HG03342 (cell line): Measurements from ENCODE around the gene ADIRF.
"Not testable (repeated sequence)": the region's sequence is repeated elsewhere in the genome, so short reads cannot be mapped to it uniquely, and the experiment has no call there.

ENCODE experiments used
- ATAC-seq: cut with Tn5 transposase; IDR thresholded peaks from one replicate; pipeline ENCODE4 v1.9.1; 2021; ENCODE audit warnings: mild to moderate bottlenecking, moderate library complexity; ENCODE audit not compliant: unreplicated experiment

The ADIRF gene

DNA sequence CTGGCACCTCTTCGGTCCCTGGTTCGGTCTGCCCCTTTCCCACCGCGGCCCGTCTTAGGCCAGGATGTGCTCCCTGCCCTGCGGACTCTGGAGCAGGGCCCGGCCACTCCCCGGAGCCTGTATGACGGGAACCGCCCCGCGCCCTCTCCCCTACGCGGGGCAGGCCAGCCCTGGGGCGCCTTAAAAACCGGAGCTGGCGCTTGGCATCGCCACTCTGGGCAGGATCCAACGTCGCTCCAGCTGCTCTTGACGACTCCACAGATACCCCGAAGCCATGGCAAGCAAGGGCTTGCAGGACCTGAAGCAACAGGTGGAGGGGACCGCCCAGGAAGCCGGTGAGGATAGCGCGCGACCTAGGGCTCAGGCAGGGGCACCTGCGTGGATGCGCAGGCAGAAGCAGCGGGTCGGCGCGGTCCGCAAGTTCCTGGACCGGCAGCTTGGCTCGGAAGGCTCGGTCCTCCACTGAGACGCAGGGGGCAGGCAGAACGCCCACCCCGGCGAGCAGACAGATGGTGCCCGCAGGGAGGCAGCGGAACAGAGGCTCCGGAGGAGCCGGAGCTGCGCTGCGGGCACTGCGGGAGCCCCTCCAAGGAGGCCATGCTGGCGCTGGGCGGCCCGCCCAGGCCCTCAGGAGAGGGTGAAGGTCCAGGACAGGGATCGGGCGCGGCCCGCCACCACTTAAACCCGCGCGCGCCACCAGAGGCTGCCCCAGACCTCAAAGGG lies at the start of gene ADIRF:
TSS of gene ADIRF (plus strand) at position 212 of the 723 bp plus-strand sequence. CDS start at position 275, 63 bp downstream.
- no peak for ATAC-seq

DNA sequence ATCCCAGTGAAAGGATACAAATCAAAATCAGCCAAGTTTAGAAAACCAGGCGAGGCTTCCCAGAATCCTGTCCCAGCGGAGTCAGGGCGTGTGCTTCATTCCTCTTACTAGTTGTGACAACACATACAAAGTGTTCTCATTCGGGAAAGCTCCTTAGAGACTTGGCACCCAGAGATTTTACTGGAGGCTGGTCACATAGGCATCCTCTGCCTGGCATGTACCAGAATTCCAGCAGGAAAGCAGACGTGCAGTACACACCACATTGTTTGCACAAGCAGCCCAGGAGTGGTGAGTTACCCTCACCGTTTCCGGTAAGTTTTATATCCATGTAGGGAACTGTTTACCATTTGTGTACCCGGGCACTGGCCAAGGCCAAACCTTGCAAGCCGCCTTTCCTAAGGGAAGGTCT lies 45.7 kb upstream of the ADIRF start:
- ATAC-seq, result no peak

DNA sequence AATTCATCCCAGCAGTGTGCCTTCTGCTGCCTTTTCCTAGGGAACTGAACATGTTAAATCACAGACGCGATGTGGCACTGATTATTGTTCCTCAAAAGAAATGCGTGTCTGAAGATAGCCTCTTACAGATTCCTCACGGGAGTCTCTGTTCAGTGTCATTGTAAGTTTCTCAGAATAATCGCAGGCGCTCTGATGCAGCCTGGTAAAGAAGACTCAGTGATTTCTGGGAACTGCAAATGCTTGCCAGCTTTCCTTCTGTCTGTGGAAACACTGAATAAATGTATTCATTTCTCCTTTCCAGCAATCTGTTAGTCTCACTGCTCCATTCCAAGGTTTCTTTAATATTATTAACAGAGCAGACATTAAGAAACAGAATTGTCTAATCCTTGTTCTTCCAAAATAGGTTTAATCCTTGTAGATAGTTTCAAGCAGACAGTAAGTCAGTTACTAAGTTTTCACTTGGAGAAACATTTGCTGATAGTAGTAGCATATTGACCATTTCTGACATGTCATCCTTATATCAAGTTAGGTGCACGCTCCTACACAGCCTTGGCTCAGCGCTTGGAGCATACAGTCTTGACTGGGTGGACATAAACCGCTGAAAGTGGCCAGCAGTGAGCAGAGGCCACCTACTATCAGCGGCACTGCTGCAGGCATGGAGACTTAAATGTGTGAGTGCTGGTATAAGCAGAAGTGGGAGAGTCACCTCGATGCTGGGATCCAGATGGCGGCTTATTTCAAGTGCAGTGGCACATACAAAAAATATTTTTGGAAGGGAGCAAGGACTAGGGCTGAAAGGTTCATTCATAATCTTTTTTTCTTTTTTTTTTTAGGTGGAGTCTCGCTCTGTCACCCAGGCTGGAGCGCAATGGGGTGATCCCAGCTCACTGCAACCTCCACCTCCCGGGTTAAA lies 38.6 kb upstream of the ADIRF start:
- ATAC-seq, result no peak

DNA sequence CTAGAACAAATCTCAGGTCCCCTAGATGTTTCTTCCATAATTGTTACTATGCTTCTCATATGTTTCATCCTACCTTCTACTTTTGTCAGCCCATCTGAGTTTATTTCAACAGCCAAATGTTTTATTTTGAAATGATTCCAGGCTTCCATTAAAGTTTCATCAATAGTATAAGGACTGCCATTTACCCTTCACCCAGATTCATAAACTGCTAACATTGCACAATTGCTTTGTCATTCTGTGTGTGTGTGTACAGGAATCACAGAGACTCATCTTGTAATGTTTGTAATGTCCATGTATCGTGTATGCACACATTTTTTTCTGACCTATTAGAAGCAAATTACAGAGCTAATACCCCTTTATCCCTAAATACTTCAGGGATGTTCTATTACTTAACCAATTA lies 36.4 kb upstream of the ADIRF start:
- ATAC-seq, result no peak

DNA sequence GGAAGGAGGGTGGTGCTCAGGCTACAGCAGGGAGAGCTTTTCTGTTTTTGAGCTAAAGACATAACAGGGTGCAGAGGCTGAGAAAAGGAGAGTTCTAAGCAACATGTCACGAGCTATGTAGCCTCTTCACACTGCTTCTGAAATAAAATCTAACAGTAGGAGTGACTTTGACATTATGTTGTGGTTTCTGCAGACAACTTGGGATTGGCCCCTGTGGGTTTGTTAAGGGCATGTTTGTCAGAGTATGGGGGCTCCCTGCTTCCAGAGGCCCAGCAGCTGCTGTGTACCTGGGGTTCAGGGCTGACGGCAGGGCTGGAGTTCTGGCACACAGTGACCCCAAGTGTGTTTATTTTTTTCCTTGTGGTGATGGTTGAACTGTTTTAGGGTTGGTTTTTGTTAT lies 35.6 kb upstream of the ADIRF start:
- ATAC-seq, result no peak

DNA sequence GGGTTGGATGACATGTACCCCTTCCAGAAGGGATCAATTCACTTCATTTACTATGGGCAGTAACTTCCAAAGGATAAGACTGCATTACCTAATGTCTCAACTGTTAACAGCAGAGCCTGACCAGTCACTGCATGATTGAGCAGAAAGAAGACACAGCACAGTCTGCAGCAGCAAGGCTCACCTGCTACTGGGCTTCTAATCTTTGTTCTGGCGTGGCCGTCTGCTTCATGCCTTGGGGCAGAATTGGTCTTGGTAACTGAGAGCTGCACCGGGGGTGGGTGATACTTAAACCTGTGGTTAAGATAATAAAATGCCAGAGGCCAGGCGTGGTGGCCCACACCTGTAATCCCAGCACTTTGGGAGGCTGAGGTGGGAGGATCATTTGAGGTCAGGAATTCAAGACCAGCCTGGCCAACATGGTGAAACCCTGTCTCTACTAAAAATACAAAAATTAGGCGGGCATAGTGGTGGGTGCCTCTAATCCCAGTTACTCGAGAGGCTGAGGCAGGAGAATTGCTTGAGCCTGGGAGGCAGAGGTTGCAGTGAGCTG lies 34.0 kb upstream of the ADIRF start:
- not testable (repeated sequence) for ATAC-seq

DNA sequence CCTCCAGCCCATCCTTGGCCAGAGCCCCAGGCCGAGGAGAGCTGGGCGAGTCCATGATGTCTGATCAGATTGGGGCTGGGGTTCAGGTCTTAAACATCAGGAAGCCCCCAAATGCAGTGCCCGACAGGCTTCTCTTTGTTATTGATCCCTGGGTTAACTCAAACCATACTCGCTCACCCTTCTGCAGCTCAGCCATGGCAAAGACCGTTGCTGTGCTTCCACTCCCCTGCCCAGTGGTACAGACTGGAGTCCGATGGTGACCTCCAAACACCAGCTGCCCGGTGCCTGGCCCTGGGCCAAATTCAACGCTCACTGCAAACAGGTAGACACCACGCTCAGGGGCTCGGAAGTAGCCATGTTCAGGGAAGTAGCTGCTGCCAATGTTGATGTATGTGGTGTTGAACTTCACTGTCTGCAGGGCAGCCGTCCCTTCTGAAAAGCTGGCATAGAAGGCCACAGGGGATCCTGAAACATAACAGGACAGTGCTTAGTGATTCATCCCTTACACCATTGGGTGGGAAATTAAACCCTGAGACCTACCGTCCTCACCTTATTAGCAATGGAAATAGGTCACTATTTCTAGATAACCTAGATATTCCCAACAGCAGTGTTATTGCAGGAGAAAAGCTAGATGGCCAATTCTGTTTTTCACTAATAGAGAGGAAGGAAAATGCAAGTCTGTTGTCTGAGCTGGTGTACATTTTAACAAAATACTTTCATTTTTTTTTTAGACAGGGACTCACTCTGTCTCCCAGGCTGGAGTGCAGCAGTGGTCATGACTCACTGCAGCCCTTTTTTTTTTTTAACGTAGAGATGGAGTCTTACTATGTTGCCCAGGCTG lies 31.4 kb upstream of the ADIRF start:
- no peak for ATAC-seq

DNA sequence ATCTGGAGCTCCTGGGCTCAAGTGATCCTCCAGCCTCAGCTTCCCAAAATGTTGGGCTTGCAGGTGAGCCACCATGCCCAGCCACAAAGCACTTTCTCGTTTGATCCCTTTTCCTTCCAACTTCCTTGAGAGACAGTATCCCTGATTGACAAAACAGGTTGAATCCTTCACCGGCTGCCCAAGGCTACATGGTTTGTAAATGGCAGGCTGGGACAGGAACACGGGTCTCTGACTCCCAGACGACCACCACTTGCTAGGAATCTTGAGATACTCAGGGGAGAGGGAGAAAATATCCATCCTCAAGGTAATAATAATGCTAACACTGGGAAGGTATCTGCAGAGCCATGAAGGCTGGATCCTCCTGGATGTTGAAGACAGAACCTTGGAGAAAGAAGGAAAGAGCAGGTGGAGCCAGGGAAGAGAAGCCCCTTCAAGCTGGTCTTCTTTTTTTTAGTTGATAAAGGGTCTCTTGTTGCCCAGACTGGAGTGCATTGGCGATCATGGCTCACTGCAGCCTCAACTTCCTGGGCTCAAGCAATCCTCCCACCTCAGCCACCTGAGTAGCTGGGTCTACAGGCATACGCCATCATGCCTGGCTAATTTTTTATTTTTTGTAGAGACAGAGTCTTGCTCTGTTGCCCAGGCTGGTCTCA lies 30.7 kb upstream of the ADIRF start:
- no peak for ATAC-seq

DNA sequence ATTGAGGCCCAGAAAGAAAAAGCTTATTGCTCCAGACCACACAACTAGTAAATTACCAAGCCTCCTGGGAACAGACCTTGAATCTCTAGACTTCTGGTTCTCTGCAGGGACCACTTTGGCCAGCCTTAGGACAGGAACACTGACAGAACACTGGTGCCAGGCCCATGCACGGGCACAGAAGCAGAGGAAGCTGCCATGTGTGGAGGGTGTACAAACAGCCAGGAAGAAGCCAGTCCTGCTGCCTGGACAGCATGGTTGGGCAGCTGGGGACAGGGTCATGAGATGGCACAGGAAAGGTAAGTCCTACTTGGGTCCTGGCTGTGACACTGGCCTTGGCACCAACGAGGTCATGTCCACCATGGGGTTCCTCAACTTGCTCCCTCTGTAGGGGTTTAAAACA lies 30.0 kb upstream of the ADIRF start:
- ATAC-seq, result no peak

DNA sequence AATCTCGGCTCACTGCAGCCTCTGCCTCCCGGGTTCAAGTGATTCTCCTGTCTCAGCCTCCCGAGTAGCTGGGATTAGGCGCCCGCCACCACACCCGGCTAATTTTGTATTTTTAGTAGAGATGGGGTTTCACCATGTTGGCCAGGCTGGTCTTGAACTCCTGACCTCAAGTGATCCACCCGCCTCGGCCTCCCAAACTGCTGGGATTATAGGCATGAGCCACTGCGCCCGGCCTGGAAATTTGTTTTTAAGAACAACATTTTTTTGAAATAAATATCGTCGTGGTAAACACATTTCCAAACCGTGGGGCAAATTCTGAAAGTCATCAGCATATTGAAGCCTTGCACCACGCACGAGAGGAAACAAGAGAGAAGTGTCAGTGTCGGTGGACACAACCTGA lies 28.2 kb upstream of the ADIRF start:
- ATAC-seq, result not testable (repeated sequence)

DNA sequence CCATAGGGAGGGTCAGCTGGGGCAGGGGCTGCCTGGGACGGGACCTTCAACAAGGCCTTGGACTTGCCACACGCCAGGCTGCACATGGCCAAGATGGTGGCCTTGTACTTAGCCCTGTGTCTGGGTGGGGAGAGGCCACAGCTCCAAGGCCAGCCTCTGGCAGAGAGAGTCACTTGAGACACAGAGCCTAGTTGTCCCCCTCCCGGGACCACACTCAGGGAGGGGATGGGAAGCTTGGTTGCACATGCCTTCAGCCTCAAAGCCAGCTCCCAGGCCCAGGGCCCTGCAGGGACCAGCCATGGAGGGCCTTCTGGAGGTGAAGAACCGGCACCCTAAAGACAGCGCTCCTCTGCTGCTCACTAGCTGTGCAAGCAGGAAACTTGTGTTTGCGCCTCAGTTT lies 27.6 kb upstream of the ADIRF start:
- no peak for ATAC-seq

DNA sequence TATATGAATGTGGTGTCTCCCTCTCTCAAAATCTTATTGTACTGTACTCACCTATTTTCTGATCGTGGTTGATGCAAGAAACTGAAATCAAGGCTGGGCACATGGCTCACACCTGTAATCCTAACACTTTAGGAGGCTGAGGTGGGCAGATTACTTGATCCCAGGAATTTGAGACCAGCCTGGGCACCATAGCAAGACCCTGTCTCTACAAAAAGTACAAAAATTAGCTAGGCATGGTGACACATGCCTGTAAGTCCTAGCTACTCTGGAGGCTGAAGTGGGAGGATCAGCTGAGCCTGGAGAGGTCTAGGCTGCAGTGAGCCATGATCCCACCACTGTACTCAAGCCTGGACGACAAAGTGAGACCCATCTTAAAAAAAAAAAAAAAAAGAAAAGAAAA lies 26.9 kb upstream of the ADIRF start:
- no peak for ATAC-seq

DNA sequence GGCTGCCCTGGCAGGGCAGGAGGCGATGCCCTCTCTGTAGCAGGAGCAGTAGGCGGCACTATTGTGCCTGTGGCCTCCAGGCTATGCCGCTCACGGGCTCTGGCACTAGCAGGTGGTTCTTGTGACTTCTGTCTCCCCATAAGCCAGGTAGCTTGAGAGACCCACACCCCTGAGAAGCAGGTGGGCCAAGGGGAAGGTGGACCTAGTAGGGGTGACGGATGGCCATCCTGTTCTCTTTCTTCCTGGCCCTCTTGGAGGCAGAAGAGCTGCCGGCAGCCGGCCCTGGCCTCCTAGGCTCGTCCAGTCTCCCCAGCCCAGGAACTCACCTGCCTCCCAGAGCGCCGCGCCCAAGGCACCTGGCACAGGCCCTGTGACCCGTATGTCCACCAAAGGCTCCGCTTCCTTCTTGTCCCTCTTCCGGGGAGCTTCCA lies 26.3 kb upstream of the ADIRF start:
- no peak for ATAC-seq

DNA sequence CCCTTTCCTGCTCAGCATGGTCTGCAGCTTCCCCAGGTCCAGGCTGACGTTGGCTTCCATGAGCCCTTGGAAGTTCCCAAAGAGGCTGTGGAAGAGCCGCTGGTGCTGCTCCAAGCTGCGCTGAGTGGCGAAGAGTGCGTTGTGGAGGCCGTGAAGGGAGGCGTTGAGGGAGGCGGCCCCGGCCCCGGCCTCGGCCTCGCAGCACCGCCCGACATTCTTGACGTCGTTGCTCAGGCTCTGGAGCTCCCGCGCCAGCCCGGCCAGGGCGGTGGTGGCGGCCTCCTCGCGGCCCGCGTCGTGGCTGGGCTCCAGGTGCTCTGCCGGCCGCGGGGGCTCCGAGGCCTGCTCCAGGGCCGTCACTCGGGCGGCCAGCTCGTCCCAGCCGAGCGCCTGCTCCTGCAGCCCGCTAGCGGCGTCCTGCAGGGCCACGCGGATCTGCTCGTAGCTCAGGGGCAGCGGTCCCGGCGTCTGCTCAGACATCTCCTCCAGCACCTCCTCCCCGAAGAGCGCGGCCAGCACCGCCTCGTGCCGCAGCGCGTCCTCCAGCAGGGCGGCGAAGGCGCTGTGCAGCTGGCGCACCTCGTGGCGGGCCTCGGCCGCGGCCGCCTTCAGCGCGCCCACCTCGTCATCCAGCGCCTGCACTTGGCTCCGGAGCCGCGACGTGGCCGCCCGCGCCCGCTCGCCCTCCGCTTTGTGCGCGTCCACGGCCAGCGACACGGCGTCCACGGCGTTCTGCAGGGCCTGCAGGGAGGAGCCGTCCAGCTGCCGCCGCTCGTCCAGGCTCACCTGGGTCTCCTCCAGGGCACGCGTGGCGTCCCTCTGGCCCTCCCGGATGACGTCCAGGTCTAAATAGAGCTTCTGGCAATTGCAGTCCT lies 25.6 kb upstream of the ADIRF start:
- no peak for ATAC-seq

DNA sequence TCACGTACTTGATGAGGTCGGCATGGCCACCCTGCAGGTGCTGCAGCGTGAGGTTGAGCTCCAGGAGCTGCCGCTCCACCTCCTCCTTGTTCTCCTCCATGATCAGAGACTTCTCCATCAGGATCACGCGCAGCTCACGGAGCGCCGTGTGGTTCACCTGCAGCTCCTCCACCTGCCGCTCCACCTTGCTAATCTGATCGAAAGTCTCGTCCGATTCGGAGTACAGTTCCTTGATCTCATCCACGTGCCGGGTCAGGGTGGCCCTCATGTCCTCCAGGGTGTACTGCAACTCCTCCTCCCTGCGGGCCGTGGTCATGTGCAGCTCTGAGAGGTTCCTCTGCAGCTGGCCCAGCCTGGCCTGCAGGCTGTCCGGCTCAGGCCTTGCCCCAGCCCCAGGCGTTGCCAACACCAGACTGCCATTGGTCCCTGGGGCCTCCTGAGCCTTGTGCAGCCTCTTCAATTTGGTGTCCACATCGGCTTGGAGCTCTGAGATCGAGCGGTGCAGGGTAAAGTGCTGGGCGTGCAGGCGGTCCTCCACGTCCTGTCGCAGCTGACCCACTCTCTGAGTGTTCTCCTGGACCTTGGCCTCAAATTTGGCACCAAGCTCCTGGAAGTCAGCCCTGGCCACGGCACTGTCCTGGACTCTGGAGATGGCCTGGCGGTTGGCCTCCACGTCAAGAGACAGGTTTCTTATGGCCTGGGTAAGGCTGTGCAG lies 24.8 kb upstream of the ADIRF start:
- no peak for ATAC-seq

DNA sequence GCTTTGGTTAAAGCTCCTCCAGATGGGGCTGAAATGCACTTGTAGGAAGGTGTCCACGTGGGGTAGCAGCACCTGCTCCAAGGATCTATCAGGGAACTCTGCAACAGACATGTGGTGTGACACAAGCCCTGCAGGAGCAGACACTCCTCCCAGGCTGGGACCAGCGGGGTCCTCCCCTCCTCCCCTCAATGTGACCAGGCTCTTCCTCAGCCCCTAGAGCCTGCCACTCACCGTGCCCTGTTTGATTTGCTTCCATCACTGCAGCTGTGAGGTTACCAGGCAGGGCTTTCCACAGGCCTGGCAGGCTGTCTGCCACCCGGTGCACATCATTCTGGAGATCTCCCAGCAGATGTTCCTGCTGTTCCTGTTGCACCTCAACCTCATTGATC lies 24.3 kb upstream of the ADIRF start:
- no peak for ATAC-seq

DNA sequence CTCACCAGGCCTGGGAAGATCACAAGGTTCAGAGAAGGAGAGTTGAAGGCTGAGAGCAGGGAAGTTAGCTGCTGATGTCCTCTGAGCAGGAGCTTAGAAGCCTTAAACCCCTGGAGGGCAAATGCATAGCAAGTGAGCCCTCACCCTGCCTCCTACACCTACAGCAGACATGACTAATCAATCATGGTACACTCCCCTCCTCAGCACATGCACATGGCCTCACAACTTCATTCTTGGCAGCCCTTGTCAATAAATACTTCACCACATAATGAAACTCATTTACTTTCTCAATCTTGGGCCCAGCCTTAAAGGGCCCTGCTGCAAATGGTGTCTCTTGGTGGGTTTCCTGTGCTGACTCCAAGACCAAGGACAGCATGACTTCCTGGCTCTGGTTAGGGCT lies 23.8 kb upstream of the ADIRF start:
- no peak for ATAC-seq

DNA sequence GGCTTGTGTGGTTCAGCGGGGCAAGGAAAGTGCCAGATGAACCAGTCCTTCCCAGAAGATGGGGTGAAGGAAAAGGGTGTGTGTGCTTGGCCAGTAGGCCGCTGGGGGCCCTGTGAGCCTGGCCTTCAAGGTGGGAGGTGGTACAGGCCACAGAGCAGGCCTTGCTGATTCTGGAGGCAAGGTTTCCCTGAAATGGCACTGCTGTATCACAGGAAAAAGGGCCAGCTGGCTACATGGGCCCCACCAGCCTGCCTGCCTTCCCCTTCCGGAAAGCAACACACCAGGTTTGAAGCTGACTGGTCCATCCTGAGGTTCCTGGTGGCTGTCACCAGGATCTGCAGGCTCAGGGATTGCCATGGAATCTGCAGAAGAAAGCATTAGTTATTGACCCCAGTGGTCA lies 23.4 kb upstream of the ADIRF start:
- ATAC-seq, result no peak
